AG04450 (cell line): Measurements from ENCODE around the gene ST6GALNAC4. TPM values are rescaled to one million over a fixed set of nuclear protein-coding genes. Genes with fewer than 3 reads are reported as not detected.

Experiments
- CTCF ChIA-PET: fragments of 300-600, 350-600 bp; formaldehyde crosslinking; extraction: SDS; loops from one replicate; lab custom pipeline; 2022; ENCODE audit warnings: antibody characterized with exemption, inconsistent platforms; lab: Charles Lee
- POLR2A ChIA-PET: fragments of 350-600 bp; formaldehyde crosslinking; extraction: SDS; loops from one replicate; lab custom pipeline; 2021; ENCODE audit warnings: antibody characterized with exemption, inconsistent platforms; lab: Yijun Ruan, JAX
- DNase-seq: peaks from one replicate; pipeline ENCODE4 v3.0.0-alpha.2; 2011; ENCODE audit warnings: low read depth, low spot score
- H3K27ac ChIP-seq: one replicate; pipeline ENCODE4 v1.5.1; 2012; ENCODE audit warnings: low read depth, low read length, control low read depth
- H3K27me3 ChIP-seq: one replicate; pipeline ENCODE4 v1.6.0; 2012; ENCODE audit warnings: low read length; ENCODE audit not compliant: control insufficient read depth, insufficient read depth
- H3K4me3 ChIP-seq: 2 replicates; pipeline ENCODE4 v1.5.1; 2011; ENCODE audit warnings: mild to moderate bottlenecking, low read depth, low read length, control low read depth
- H3K9me3 ChIP-seq: 2 replicates; pipeline ENCODE4 v1.5.1; 2012; ENCODE audit warnings: low read length; ENCODE audit not compliant: control insufficient read depth, insufficient read depth
- polyA plus RNA-seq: library from polyadenylated mRNA; depleted of rRNA; stranded (reverse); fragments of >200 nt; gene quantifications from 2 replicates; pipeline ENCODE4 v1.2.3, GENCODE V29; 2011
- TF ChIP-seq, protein P1 (sequence below): IDR thresholded peaks from 2 replicates; pipeline ENCODE4 v1.5.1; 2011; ENCODE audit warnings: low read depth, low read length, control low read depth, inconsistent platforms

The ST6GALNAC4 gene
- polyA plus RNA-seq, 1 experiment, result 15.0 TPM

DNA sequence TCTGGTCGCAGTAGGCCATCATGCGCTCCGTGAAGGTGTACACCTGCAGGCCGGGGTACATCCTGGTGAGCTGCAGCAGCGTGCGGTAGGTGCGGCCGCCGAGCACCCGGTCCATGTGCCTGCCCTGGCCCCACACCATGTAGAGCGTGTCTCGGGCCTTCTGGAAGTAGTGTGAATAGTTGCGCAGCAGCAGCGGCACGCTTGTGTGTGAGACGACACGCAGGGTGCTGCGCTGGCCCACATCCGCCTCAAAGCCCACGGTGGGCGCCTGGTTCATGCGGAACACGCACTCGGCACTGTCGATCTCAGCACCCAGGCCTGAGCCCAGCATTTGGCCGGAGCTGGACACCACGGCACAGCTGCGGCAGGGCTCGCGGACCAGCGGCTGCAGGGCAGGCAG lies 4.5 kb downstream of the ST6GALNAC4 start:
- POLR2A ChIA-PET, result no interaction called here
- H3K27ac ChIP-seq, result no peak overlapping the region
- TF ChIP-seq, protein P1, sequence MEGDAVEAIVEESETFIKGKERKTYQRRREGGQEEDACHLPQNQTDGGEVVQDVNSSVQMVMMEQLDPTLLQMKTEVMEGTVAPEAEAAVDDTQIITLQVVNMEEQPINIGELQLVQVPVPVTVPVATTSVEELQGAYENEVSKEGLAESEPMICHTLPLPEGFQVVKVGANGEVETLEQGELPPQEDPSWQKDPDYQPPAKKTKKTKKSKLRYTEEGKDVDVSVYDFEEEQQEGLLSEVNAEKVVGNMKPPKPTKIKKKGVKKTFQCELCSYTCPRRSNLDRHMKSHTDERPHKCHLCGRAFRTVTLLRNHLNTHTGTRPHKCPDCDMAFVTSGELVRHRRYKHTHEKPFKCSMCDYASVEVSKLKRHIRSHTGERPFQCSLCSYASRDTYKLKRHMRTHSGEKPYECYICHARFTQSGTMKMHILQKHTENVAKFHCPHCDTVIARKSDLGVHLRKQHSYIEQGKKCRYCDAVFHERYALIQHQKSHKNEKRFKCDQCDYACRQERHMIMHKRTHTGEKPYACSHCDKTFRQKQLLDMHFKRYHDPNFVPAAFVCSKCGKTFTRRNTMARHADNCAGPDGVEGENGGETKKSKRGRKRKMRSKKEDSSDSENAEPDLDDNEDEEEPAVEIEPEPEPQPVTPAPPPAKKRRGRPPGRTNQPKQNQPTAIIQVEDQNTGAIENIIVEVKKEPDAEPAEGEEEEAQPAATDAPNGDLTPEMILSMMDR, result no peak
- no peak for DNase-seq
- no peaks in the 10 kb centered on the region for H3K27me3 ChIP-seq
- CTCF ChIA-PET, result no interaction called here
- H3K9me3 ChIP-seq, result no peaks in the 10 kb centered on the region; the same call in 1 of the 2 replicates
- no peak overlapping the region for H3K4me3 ChIP-seq

DNA sequence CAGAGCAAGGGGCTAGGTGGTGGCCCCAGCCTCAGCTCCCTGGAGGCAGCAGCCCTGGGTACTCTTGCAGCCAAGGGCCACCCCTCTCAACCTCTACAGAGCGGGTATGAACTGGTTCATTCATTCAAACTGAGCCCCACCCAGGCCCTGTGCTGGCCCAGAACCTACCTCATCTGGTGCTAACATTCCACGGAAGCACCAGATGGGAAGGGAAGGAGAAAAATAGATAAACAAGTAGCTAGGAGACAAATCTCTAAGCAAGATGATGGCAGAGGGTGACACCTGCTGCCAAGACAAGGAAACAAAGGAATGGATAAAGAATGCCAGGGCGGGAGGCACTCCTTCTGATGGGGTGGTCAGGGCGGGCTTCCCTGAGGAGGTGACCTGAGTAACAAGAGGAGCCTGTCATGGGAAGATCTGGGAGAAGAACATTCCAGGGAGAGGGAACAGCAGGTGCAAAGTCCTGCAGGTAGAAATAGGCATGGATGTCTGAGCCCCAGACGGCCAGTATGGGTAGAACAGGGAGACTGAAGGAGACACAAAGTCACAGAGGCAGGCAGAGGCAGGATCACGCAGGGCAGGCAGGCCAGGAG lies 6.1 kb downstream of the ST6GALNAC4 start:
- no peaks in the 10 kb centered on the region for H3K27me3 ChIP-seq
- H3K27ac ChIP-seq, result no peak overlapping the region
- DNase-seq, result no peak
- no peaks in the 10 kb centered on the region for H3K9me3 ChIP-seq
- ChIA-PET CTCF (interaction anchor here (1.0 kb wide), 1 partner anchor 32 kb away, joined by 3 read pairs; no protein-coding TSS in a partner anchor), POLR2A (no interaction called here)
- TF ChIP-seq, protein P1, result no peak
- no peak overlapping the region for H3K4me3 ChIP-seq

DNA sequence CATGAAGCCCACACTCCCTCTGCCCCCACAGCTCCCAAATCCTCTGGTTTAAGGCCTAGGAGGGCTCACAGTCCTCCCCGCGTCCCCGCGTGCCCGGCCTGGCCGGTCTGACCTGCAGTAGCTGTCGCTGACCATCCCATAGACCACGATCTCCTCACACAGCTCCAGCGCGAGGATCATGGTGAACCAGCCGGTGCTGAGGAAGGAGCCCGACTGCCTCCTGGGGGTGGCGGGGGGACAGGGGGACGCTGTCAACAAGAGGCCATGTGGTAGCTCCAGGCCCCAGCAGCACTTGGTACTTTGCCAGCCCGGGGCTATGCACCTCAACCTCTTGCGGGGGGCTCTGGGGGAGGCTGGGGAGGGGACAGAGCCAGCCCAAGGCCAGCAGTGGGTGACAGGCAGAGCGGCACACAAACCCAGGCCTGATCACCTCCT lies 7.0 kb downstream of the ST6GALNAC4 start:
- DNase-seq, result no peak
- H3K27ac ChIP-seq, result no peak overlapping the region
- ChIA-PET CTCF (no interaction called here), POLR2A (no interaction called here)
- no peaks in the 10 kb centered on the region for H3K27me3 ChIP-seq
- TF ChIP-seq, protein P1, result no peak
- H3K4me3 ChIP-seq, result no peak overlapping the region
- H3K9me3 ChIP-seq, result no peaks in the 10 kb centered on the region

DNA sequence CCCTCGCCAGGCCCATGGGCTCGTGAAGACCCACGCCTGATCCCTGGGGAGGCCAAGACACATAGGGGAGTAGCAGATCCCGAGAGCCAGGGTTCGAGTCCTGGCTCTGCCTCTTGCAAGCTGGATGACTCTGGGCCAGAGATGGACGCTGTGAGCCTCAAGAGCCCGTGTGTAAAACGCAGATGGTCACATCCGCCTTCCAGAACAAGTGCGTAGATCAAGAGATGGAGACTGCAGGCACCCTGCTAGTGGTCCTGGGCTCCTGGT lies 8.2 kb downstream of the ST6GALNAC4 start:
- no peaks in the 10 kb centered on the region for H3K27me3 ChIP-seq
- POLR2A ChIA-PET, result no interaction called here
- DNase-seq, result no peak
- no peak overlapping the region for H3K4me3 ChIP-seq
- TF ChIP-seq, protein P1, result no peak
- H3K27ac ChIP-seq, result no peak overlapping the region
- CTCF ChIA-PET, result no interaction called here
- H3K9me3 ChIP-seq, result no peaks in the 10 kb centered on the region

DNA sequence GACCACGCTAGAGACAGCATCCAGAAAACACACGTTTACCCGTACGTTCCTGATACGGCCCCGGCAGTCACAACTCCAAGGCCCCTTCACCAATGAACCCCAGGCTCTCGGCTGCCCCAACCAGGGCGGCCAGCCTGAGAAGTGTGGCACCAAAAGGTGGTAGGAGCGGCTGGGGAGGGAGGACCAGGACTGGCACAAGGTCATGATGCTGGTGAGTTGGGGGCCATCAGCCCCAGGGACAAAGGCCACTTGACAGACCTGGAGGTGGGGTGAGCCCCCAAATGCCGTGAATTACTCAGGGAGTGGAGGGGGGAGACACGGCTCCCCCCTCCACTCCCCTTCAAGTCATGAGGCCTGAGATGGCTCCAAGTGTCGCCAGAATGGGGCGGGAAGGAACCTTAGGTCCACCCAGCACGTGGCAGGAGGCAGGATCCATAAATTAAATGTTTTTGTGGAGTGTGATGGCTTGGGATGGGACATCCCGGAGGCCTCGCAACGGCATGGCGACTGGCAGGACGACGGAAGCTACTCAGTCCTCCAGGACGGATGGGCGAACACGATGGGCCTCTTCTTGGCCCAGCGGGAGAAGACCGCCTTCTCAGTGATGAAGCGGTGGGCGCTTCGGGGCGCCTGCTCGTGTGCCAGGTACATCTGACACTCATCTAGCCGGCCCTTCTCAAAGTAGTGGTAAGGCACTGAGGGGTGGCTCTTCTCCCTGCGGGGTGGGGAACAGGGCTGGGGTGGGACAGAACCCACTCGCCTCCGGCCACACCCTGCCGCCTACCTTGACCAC lies 8.8 kb downstream of the ST6GALNAC4 start:
- DNase-seq, result no peak
- Histone ChIP-seq H3K4me3 (no peak overlapping the region), H3K9me3 (no peaks in the 10 kb centered on the region), H3K27ac (no peak overlapping the region), H3K27me3 (no peaks in the 10 kb centered on the region)
- POLR2A ChIA-PET, result no interaction called here
- CTCF ChIA-PET, result no interaction called here
- TF ChIP-seq, protein P1, result no peak
